Mucosa of descending colon (tissue), 3 donors: ENCODE results near the gene CCDC40. TPM values are rescaled to one million over a fixed set of nuclear protein-coding genes. Genes with fewer than 3 reads are reported as not detected.

ENCODE experiments used
- ATAC-seq: fragments of 200-7000 bp; cut with Tn5 transposase; one replicate; pipeline ENCODE4 v1.9.1; 2020; ENCODE audit warnings: mild to moderate bottlenecking, moderate library complexity
- DNase-seq, 3 donors: peaks; one replicate each; pipeline ENCODE4 v3.0.0-alpha.2; 2020
- H3K36me3 ChIP-seq: fragments of 200-600 bp; one replicate; pipeline ENCODE4 v1.8.0; 2021; ENCODE audit warnings: low read depth, mild to moderate bottlenecking
- H3K4me1 ChIP-seq: fragments of 200-600 bp; one replicate; pipeline ENCODE4 v1.8.0; 2021; ENCODE audit warnings: low read depth, mild to moderate bottlenecking
- H3K4me3 ChIP-seq: fragments of 200-600 bp; one replicate; pipeline ENCODE4 v1.8.0; 2021; ENCODE audit warnings: mild to moderate bottlenecking
- H3K9me3 ChIP-seq: fragments of 200-600 bp; one replicate; pipeline ENCODE4 v1.8.0; 2021; ENCODE audit warnings: mild to moderate bottlenecking
- CTCF ChIP-seq: fragments of 200-600 bp; IDR thresholded peaks from one replicate; pipeline ENCODE4 v1.8.0; 2022; ENCODE audit warnings: antibody characterized with exemption, mild to moderate bottlenecking
- intact Hi-C, 2 donors: fragments of 100-400 bp; cut with DNase I in 1 of 2; cut with micrococcal nuclease in 1 of 2; formaldehyde crosslinking; loops; one replicate each; pipeline versions ENCODE4 v1.11.0 to v1.11.1; 2022; cut with DNase I, micrococcal nuclease
- total RNA-seq, 3 donors: library from RNA; stranded (reverse); fragmentation: NEBNext Ultra II Directional in 2 of 3; extraction: Animal tissue kit (Norgen Biotek cat#: 25700) in 2 of 3; gene quantifications; one replicate each; pipeline versions ENCODE4 v1.2.1 to v1.2.4, GENCODE V29; 2021 to 2023
- donor health status: DM: no; HTN: no; CAD: no; lungs with moderate emphysema.
- donor health status: DM: no; HTN: no; CAD: no.
- donor health status: DM: no; HTN: yes; CAD: no.

Gene CCDC40
- total RNA-seq, 3 donors from 2014 or later, result 2.1 to 5.9 (median 2.7) TPM

GRCh38 chr17:79996291-79996690, 40.2 kb upstream of the CCDC40 start:
- no peaks in the 10 kb centered on the region for H3K9me3 ChIP-seq
- intact Hi-C loops, result loop anchor here in 1 of 2 donors (10.0 kb wide), 1 partner anchor 191 kb away; no protein-coding TSS in a partner anchor
- DNase-seq (no peak), ATAC-seq (no peak)
- H3K4me3 ChIP-seq, result no peak overlapping the region
- no peak for TF ChIP-seq CTCF
- no peaks in the 10 kb centered on the region for H3K36me3 ChIP-seq
- H3K4me1 ChIP-seq, result peaks cover 25% of the 10 kb centered on the region

- H3K4me3 ChIP-seq, result no peak overlapping the region
- H3K36me3 ChIP-seq, result no peaks in the 10 kb centered on the region
- ATAC-seq, result peak; percentile 73
- TF ChIP-seq CTCF, result no peak
- intact Hi-C loops, result loop anchor here in 1 of 2 donors (10.0 kb wide), 1 partner anchor 192 kb away; no protein-coding TSS in a partner anchor
- peaks cover 20% of the 10 kb centered on the region for H3K4me1 ChIP-seq
- no peaks in the 10 kb centered on the region for H3K9me3 ChIP-seq
- peak in 2 of 3 donors; percentile 37 to 80 for DNase-seq
These were observed 39.3 kb upstream of the CCDC40 start for GRCh38 chr17:79997011-79997660.

GRCh38 chr17:80000136-80000535, 36.3 kb upstream of the CCDC40 start:
- H3K36me3 ChIP-seq, result no peaks in the 10 kb centered on the region
- no peaks in the 10 kb centered on the region for H3K9me3 ChIP-seq
- intact Hi-C loops, result no loop called here
- DNase-seq (no peak), ATAC-seq (no peak)
- no peak overlapping the region for H3K4me3 ChIP-seq
- TF ChIP-seq CTCF, result no peak
- H3K4me1 ChIP-seq, result peaks cover 7% of the 10 kb centered on the region

- no peak for TF ChIP-seq CTCF
- peaks cover 7% of the 10 kb centered on the region for H3K4me1 ChIP-seq
- intact Hi-C loops, result no loop called here
- no peaks in the 10 kb centered on the region for H3K9me3 ChIP-seq
- DNase-seq (no peak), ATAC-seq (no peak)
- no peak overlapping the region for H3K4me3 ChIP-seq
- no peaks in the 10 kb centered on the region for H3K36me3 ChIP-seq
These were observed 35.3 kb upstream of the CCDC40 start for GRCh38 chr17:80000981-80001775.

GRCh38 chr17:80002070-80002641, 34.3 kb upstream of the CCDC40 start:
- Histone ChIP-seq H3K36me3 (no peaks in the 10 kb centered on the region), H3K4me1 (peaks cover 7% of the 10 kb centered on the region), H3K9me3 (no peaks in the 10 kb centered on the region), H3K4me3 (no peak overlapping the region)
- peak in 1 of 3 donors; percentile 47 for DNase-seq
- intact Hi-C loops, result no loop called here
- no peak for ATAC-seq
- no peak for TF ChIP-seq CTCF
